HCT116 (cell line): ENCODE measurements around the gene SNAPC4. TPM values are rescaled to one million over a fixed set of nuclear protein-coding genes. Genes with fewer than 3 reads are reported as not detected.

Experiments used
- ATAC-seq: fragments of 200-7000 bp; cut with Tn5 transposase; 2 replicates; pipeline ENCODE4 v1.9.1; 2020; ENCODE audit warnings: mild to moderate bottlenecking, moderate library complexity
- BruUV-seq: library from RNA; stranded (reverse); fragments of 400-500 nt; replicated peaks from 2 replicates; lab custom pipeline; 2021; lab: Mats Ljungman, UMichigan
- CTCF ChIA-PET: fragments of 300-600 bp; sonication (Branson Sonifier 250); formaldehyde crosslinking; loops from one replicate; lab custom pipeline; 2021; ENCODE audit warnings: antibody characterized with exemption; lab: Charles Lee
- POLR2A ChIA-PET: fragments of 300-600, 350-600 bp; sonication (Branson Sonifier 250); formaldehyde crosslinking; loops from one replicate; lab custom pipeline; 2021; ENCODE audit warnings: antibody characterized with exemption; lab: Charles Lee
- RAD21 ChIA-PET, 2 experiments: fragments of 300-600 bp; sonication (Branson Sonifier 250); formaldehyde crosslinking; loops; one replicate each; lab custom pipeline; 2023; ENCODE audit warnings: low total read pairs in 2 of 2; ENCODE audit not compliant: uncharacterized antibody in 2 of 2, unreplicated experiment in 2 of 2, low non-redundant PET in 1 of 2; lab: Charles Lee
- DNase-seq: peaks from one replicate; pipeline ENCODE4 v3.0.0-alpha.2; 2010; ENCODE audit warnings: low read depth, low spot score
- H2AFZ ChIP-seq: fragments of 200-600 bp; shearing (Covaris generic), sonication (generic); 2 replicates; pipeline ENCODE4 v1.6.1; 2017; ENCODE audit warnings: low read depth, mixed run types, mixed read lengths, antibody characterized with exemption, low read length; ENCODE audit not compliant: poor library complexity, severe bottlenecking
- H3K27ac ChIP-seq: 2 replicates; pipeline ENCODE4 v1.5.1; 2012; ENCODE audit warnings: low read depth, low read length
- H3K27me3 ChIP-seq: fragments of 200-600 bp; sonication (generic); 2 replicates; pipeline ENCODE4 v1.6.1; 2016; ENCODE audit warnings: mixed run types, low read length, mixed read lengths; ENCODE audit not compliant: insufficient read depth
- H3K36me3 ChIP-seq, 2 experiments: fragments of 200-500 bp in 1 of 2; fragments of 200-600 bp in 1 of 2; sonication (Bioruptor generic) in 1 of 2; sonication (generic) in 1 of 2; 2 replicates each; pipeline versions ENCODE4 v1.5.1 to v1.6.1; 2014 to 2016; ENCODE audit warnings: low read length in 2 of 2, inconsistent platforms in 1 of 2, mixed read lengths in 1 of 2, mixed run types in 1 of 2; ENCODE audit not compliant: insufficient read depth in 2 of 2, control insufficient read depth in 1 of 2
- H3K4me1 ChIP-seq, 2 experiments: fragments of 200-600 bp in 1 of 2; sonication (generic) in 1 of 2; 2 replicates each; pipeline versions ENCODE4 v1.5.1 to v1.6.1; 2012 to 2017; ENCODE audit warnings: low read length in 2 of 2, inconsistent platforms in 1 of 2, mild to moderate bottlenecking in 1 of 2, mixed read lengths in 1 of 2, mixed run types in 1 of 2, moderate library complexity in 1 of 2; ENCODE audit not compliant: insufficient read depth in 2 of 2, control insufficient read depth in 1 of 2
- H3K4me2 ChIP-seq: fragments of 200-600 bp; sonication (generic); 2 replicates; pipeline ENCODE4 v1.6.1; 2017; ENCODE audit warnings: mixed run types, low read length, mixed read lengths
- H3K4me3 ChIP-seq, 2 experiments: fragments of 200-600 bp in 1 of 2; sonication (generic) in 1 of 2; replicated peaks in 1 of 2; 2 replicates each; pipeline ENCODE4 v1.5.1; 2011 to 2016; ENCODE audit warnings: low read length in 2 of 2, control low read depth in 1 of 2, low read depth in 1 of 2, mild to moderate bottlenecking in 1 of 2, mixed read lengths in 1 of 2, mixed run types in 1 of 2
- H3K79me2 ChIP-seq: fragments of 200-600 bp; sonication (generic); 2 replicates; pipeline ENCODE4 v1.6.1; 2017; ENCODE audit warnings: mild to moderate bottlenecking, mixed run types, low read length, moderate library complexity, mixed read lengths; ENCODE audit not compliant: insufficient read depth
- H3K9ac ChIP-seq: fragments of 200-600 bp; sonication (generic); 2 replicates; pipeline ENCODE4 v1.6.1; 2016; ENCODE audit warnings: low read length, mixed read lengths
- H3K9me2 ChIP-seq: fragments of 200-600 bp; sonication (generic), shearing (Covaris generic); 2 replicates; pipeline ENCODE4 v1.6.1; 2017; ENCODE audit warnings: mixed run types, mild to moderate bottlenecking, moderate library complexity; ENCODE audit not compliant: insufficient read depth
- H3K9me3 ChIP-seq, 2 experiments: fragments of 200-500 bp in 1 of 2; fragments of 200-600 bp in 1 of 2; sonication (Bioruptor generic) in 1 of 2; sonication (generic) in 1 of 2; 2 replicates each; pipeline ENCODE4 v1.6.1; 2014 to 2017; ENCODE audit warnings: low read length in 2 of 2, mixed read lengths in 2 of 2, inconsistent platforms in 1 of 2, low read depth in 1 of 2, mild to moderate bottlenecking in 1 of 2, mixed run types in 1 of 2, moderate library complexity in 1 of 2; ENCODE audit not compliant: control insufficient read depth in 1 of 2, insufficient read depth in 1 of 2
- H4K20me1 ChIP-seq: fragments of 200-600 bp; sonication (generic), shearing (Covaris generic); 2 replicates; pipeline ENCODE4 v1.6.1; 2017; ENCODE audit warnings: mixed run types, mild to moderate bottlenecking, moderate library complexity; ENCODE audit not compliant: insufficient read depth
- ATF3 ChIP-seq: IDR thresholded peaks from 2 replicates; pipeline ENCODE4 v1.6.1; 2012
- CBX3 ChIP-seq: IDR thresholded peaks from 2 replicates; pipeline ENCODE4 v1.6.1; 2012; ENCODE audit warnings: low read depth
- CTCF ChIP-seq, 3 experiments: fragments of 200-600 bp in 1 of 3; sonication (generic) in 1 of 3; IDR thresholded peaks in 2 of 3; conservative IDR thresholded peaks in 1 of 3; 2 replicates each; pipeline ENCODE4 v1.5.1; 2012 to 2017; ENCODE audit warnings: low read depth in 2 of 3, low read length in 2 of 3, antibody characterized with exemption in 1 of 3, borderline replicate concordance in 1 of 3, control low read depth in 1 of 3, mild to moderate bottlenecking in 1 of 3, mixed read lengths in 1 of 3, mixed run types in 1 of 3, moderate library complexity in 1 of 3; ENCODE audit not compliant: insufficient read depth in 1 of 3
- ELF1 ChIP-seq: IDR thresholded peaks from 2 replicates; pipeline ENCODE4 v1.6.1; 2012; ENCODE audit warnings: low read depth, borderline replicate concordance
- EZH2 ChIP-seq: fragments of 200-600 bp; sonication (generic); IDR thresholded peaks from 2 replicates; pipeline ENCODE4 v1.6.1; 2017; ENCODE audit warnings: antibody characterized with exemption, mixed run types
- EZH2phosphoT487 ChIP-seq: fragments of 200-600 bp; IDR thresholded peaks from 2 replicates; pipeline ENCODE4 v1.6.1; 2018; ENCODE audit warnings: antibody characterized with exemption, borderline replicate concordance
- JUND ChIP-seq: IDR thresholded peaks from 2 replicates; pipeline ENCODE4 v1.6.1; 2012
- MAX ChIP-seq: IDR thresholded peaks from 2 replicates; pipeline ENCODE4 v1.6.1; 2012
- POLR2A ChIP-seq: IDR thresholded peaks from 2 replicates; pipeline ENCODE4 v1.7.0; 2011; ENCODE audit warnings: borderline replicate concordance; ENCODE audit not compliant: insufficient read depth, insufficient read length; ENCODE audit errors: extremely low read depth
- POLR2AphosphoS5 ChIP-seq: IDR thresholded peaks from 2 replicates; pipeline ENCODE4 v1.6.1; 2011; ENCODE audit warnings: mild to moderate bottlenecking, low read depth, low read length, moderate library complexity
- RAD21 ChIP-seq: IDR thresholded peaks from 2 replicates; pipeline ENCODE4 v1.6.1; 2012; ENCODE audit warnings: low read depth, mild to moderate bottlenecking
- REST ChIP-seq: IDR thresholded peaks from 2 replicates; pipeline ENCODE4 v1.6.1; 2012; ENCODE audit warnings: low read depth
- SIN3A ChIP-seq: IDR thresholded peaks from 2 replicates; pipeline ENCODE4 v1.6.1; 2012; ENCODE audit warnings: low read depth
- SP1 ChIP-seq: IDR thresholded peaks from 2 replicates; pipeline ENCODE4 v1.6.1; 2012; ENCODE audit warnings: low read depth
- SRF ChIP-seq: IDR thresholded peaks from 2 replicates; pipeline ENCODE4 v1.6.1; 2012; ENCODE audit warnings: low read depth
- YY1 ChIP-seq: IDR thresholded peaks from 2 replicates; pipeline ENCODE4 v1.6.1; 2011; ENCODE audit warnings: low read length, low read depth, moderate library complexity, mild to moderate bottlenecking; ENCODE audit not compliant: insufficient replicate concordance; ENCODE audit errors: extremely low read depth
- ZBTB33 ChIP-seq: IDR thresholded peaks from 2 replicates; pipeline ENCODE4 v1.6.1; 2011; ENCODE audit warnings: mild to moderate bottlenecking, low read length, moderate library complexity; ENCODE audit not compliant: insufficient replicate concordance; ENCODE audit errors: extremely low read depth
- ZFX ChIP-seq: fragments of 450-650 bp; IDR thresholded peaks from 2 replicates; pipeline ENCODE4 v1.6.1; 2017
- ZNF274 ChIP-seq: fragments of 200-500 bp; sonication (Bioruptor generic); IDR thresholded peaks from 2 replicates; pipeline ENCODE4 v1.6.1; 2014; ENCODE audit warnings: mild to moderate bottlenecking, low read depth, low read length, inconsistent platforms
- intact Hi-C: fragments of 100-400 bp; cut with micrococcal nuclease; formaldehyde crosslinking; loops from 2 replicates; pipeline ENCODE4 v1.10.0; 2022
- total RNA-seq: library from RNA; stranded (reverse); gene quantifications from one replicate; pipeline ENCODE4 v1.2.1, GENCODE V29; 2021; ENCODE audit not compliant: unreplicated experiment

SNAPC4 gene
- total RNA-seq, 1 experiment from 2014 or later = 20.4 TPM

GRCh38 chr9:136351252-136351800, 48.6 kb downstream of the SNAPC4 start:
- CTCF ChIA-PET = interaction anchor here (1.6 kb wide), 1 partner anchor 12 kb away, joined by 3 read pairs; no protein-coding TSS in a partner anchor
- TF ChIP-seq EZH2phosphoT487 = no peak
- no peak for TF ChIP-seq CBX3
- no peak for TF ChIP-seq YY1
- TF ChIP-seq POLR2AphosphoS5 = no peak
- TF ChIP-seq SRF = no peak
- TF ChIP-seq ZFX = no peak
- no peak for TF ChIP-seq ATF3
- TF ChIP-seq MAX = no peak
- TF ChIP-seq JUND = no peak
- no peak for TF ChIP-seq SIN3A
- no peak for TF ChIP-seq ZBTB33
- no peak for TF ChIP-seq EZH2
- no peak for TF ChIP-seq ZNF274
- no peak for TF ChIP-seq SP1
- TF ChIP-seq POLR2A = no peak
- TF ChIP-seq REST = no peak
- no peak for TF ChIP-seq CTCF (IDR thresholded peaks at IDR 0.05 in 2 of 3, conservative IDR thresholded peaks at IDR 0.05 in 1 of 3; ENCODE audit: borderline replicate concordance in 1 of 3, insufficient read depth in 1 of 3, low read depth in 2 of 3, low read length in 2 of 3)
- no peak for TF ChIP-seq RAD21
- no peak for TF ChIP-seq ELF1
- Histone ChIP-seq H3K27ac (no peak overlapping the region), H2AFZ (no peak overlapping the region), H3K9me2 (no peaks in the 10 kb centered on the region), H3K27me3 (no peaks in the 10 kb centered on the region), H3K4me3 (no peak overlapping the region), H3K79me2 (no peaks in the 10 kb centered on the region), H4K20me1 (no peaks in the 10 kb centered on the region), H3K4me1 (peaks cover 9 to 26% of the 10 kb centered on the region in 2 experiments; a peak in 3 of 4 replicates), H3K9me3 (no peaks in the 10 kb centered on the region), H3K9ac (no peak overlapping the region), H3K36me3 (no peaks in the 10 kb centered on the region; a peak in 1 of 4 replicates), H3K4me2 (no peak overlapping the region)
- intact Hi-C loops = no loop called here
- no TSS peak for BruUV-seq
- RAD21 ChIA-PET = no interaction called here
- POLR2A ChIA-PET = no interaction called here
- DNase-seq (no peak), ATAC-seq (no peak)
